A549 (cell line): Measurements from ENCODE around the gene RNF145.

Experiments used
- CBX2 ChIP-seq: fragments of 200-600 bp; sonication (generic); IDR thresholded peaks from 2 replicates; pipeline ENCODE4 v1.6.1; 2016; ENCODE audit warnings: low read depth, mild to moderate bottlenecking, borderline replicate concordance
- POLR2A ChIP-seq: IDR thresholded peaks from 2 replicates; pipeline ENCODE4 v1.6.1; 2012; ENCODE audit warnings: mild to moderate bottlenecking, low read length
- TF ChIP-seq, protein P1 (sequence below): fragments of >200 bp; sonication (Bioruptor Twin); formaldehyde crosslinking; IDR thresholded peaks from 3 replicates; pipeline ENCODE4 v1.5.1; 2016

DNA sequence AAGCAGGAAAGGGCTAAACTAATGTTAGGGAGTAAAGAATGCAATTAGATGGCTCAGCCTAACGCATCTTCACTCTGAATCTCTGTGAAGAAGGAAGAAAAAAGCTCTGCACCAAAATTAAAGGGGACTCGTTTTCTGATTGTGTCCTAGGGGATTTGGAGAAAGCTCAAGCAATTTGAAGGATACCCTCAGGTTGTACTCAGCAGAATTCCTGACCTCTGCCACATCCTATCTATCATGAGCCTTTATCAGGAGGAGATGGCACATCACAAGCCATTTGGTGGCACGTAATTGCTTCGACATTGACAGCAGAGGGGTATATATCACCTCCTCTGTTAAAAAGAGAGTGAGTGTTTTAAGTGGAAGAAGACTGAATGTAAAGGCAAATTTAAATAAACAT lies 77.4 kb downstream of the RNF145 start:
- TF ChIP-seq, protein P1, sequence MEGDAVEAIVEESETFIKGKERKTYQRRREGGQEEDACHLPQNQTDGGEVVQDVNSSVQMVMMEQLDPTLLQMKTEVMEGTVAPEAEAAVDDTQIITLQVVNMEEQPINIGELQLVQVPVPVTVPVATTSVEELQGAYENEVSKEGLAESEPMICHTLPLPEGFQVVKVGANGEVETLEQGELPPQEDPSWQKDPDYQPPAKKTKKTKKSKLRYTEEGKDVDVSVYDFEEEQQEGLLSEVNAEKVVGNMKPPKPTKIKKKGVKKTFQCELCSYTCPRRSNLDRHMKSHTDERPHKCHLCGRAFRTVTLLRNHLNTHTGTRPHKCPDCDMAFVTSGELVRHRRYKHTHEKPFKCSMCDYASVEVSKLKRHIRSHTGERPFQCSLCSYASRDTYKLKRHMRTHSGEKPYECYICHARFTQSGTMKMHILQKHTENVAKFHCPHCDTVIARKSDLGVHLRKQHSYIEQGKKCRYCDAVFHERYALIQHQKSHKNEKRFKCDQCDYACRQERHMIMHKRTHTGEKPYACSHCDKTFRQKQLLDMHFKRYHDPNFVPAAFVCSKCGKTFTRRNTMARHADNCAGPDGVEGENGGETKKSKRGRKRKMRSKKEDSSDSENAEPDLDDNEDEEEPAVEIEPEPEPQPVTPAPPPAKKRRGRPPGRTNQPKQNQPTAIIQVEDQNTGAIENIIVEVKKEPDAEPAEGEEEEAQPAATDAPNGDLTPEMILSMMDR = no peak
- no peak for TF ChIP-seq POLR2A
- TF ChIP-seq CBX2 = no peak
